Osteocyte (in vitro differentiated cells): ENCODE results near the gene FAM83B. TPM values are rescaled to one million over a fixed set of nuclear protein-coding genes. Genes with fewer than 3 reads are reported as not detected.

Experiments used
- DNase-seq: peaks from one replicate; pipeline ENCODE4 v3.0.0; 2021; ENCODE audit warnings: mixed read lengths; ENCODE audit not compliant: unreplicated experiment; ENCODE audit errors: extremely low spot score
- H3K27ac Mint-ChIP-seq: one replicate; pipeline ENCODE4 v1.8.0; 2021; ENCODE audit warnings: mild to moderate bottlenecking, mixed read lengths; ENCODE audit not compliant: unreplicated experiment
- H3K27me3 Mint-ChIP-seq: one replicate; pipeline ENCODE4 v1.8.0; 2021; ENCODE audit warnings: mixed read lengths; ENCODE audit not compliant: unreplicated experiment
- H3K36me3 Mint-ChIP-seq: one replicate; pipeline ENCODE4 v1.8.0; 2021; ENCODE audit warnings: mixed read lengths; ENCODE audit not compliant: unreplicated experiment
- H3K4me1 Mint-ChIP-seq: one replicate; pipeline ENCODE4 v1.8.0; 2021; ENCODE audit warnings: mixed read lengths; ENCODE audit not compliant: unreplicated experiment
- H3K4me3 Mint-ChIP-seq: one replicate; pipeline ENCODE4 v1.8.0; 2021; ENCODE audit warnings: mild to moderate bottlenecking, moderate library complexity, mixed read lengths; ENCODE audit not compliant: unreplicated experiment
- H3K9me3 Mint-ChIP-seq: one replicate; pipeline ENCODE4 v1.8.0; 2021; ENCODE audit warnings: mixed read lengths; ENCODE audit not compliant: unreplicated experiment
- total RNA-seq: library from RNA; stranded (reverse); gene quantifications from 2 replicates; pipeline ENCODE4 v1.2.1, GENCODE V29; 2021
- TF ChIP-seq, protein P1 (sequence below): fragments of 200-600 bp; sonication (generic); IDR thresholded peaks from 2 replicates; pipeline ENCODE4 v1.5.0; 2021; ENCODE audit warnings: antibody characterized with exemption, mild to moderate bottlenecking, moderate library complexity

Gene FAM83B
- total RNA-seq, 1 donor from 2014 or later: 0.64 TPM

GRCh38 chr6:54860739-54861138, 14.2 kb downstream of the FAM83B start:
- Mint-ChIP-seq H3K4me3 (no peak overlapping the region), H3K27ac (no peak overlapping the region), H3K36me3 (no peaks in the 10 kb centered on the region), H3K4me1 (no peaks in the 10 kb centered on the region), H3K9me3 (no peaks in the 10 kb centered on the region), H3K27me3 (peaks cover 7% of the 10 kb centered on the region)
- TF ChIP-seq, protein P1, sequence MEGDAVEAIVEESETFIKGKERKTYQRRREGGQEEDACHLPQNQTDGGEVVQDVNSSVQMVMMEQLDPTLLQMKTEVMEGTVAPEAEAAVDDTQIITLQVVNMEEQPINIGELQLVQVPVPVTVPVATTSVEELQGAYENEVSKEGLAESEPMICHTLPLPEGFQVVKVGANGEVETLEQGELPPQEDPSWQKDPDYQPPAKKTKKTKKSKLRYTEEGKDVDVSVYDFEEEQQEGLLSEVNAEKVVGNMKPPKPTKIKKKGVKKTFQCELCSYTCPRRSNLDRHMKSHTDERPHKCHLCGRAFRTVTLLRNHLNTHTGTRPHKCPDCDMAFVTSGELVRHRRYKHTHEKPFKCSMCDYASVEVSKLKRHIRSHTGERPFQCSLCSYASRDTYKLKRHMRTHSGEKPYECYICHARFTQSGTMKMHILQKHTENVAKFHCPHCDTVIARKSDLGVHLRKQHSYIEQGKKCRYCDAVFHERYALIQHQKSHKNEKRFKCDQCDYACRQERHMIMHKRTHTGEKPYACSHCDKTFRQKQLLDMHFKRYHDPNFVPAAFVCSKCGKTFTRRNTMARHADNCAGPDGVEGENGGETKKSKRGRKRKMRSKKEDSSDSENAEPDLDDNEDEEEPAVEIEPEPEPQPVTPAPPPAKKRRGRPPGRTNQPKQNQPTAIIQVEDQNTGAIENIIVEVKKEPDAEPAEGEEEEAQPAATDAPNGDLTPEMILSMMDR: no peak
- no peak for DNase-seq

GRCh38 chr6:54861905-54862616, 15.5 kb downstream of the FAM83B start:
- Mint-ChIP-seq H3K27me3 (peaks cover 7% of the 10 kb centered on the region), H3K9me3 (no peaks in the 10 kb centered on the region), H3K4me1 (no peaks in the 10 kb centered on the region), H3K27ac (no peak overlapping the region), H3K4me3 (no peak overlapping the region), H3K36me3 (no peaks in the 10 kb centered on the region)
- no peak for DNase-seq
- TF ChIP-seq, protein P1: no peak

DNA sequence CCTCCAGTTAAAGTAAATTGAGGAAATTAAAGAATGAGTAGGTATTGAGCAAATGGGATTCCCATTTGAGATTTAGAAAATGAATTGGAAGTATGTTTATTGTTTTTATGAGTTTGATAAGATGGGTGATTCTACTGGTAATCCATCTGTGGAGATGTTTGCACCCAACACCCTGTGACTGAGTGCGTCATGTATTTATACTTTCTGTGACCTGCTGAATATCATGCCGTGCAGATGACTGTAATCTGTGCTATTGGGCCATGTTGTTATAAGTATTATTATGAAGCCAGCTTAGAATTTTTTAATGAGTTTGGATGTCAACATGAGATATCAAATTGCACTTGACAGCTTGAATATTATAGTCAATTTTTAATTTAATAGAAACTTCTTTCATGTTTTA, 17.7 kb downstream of the FAM83B start:
- TF ChIP-seq, protein P1: no peak
- no peak overlapping the region for H3K27ac Mint-ChIP-seq
- H3K27me3 Mint-ChIP-seq: peaks cover 5% of the 10 kb centered on the region
- H3K4me3 Mint-ChIP-seq: no peak overlapping the region
- H3K36me3 Mint-ChIP-seq: no peaks in the 10 kb centered on the region
- no peaks in the 10 kb centered on the region for H3K9me3 Mint-ChIP-seq
- H3K4me1 Mint-ChIP-seq: no peaks in the 10 kb centered on the region
- DNase-seq: no peak

GRCh38 chr6:54865091-54865631, 18.6 kb downstream of the FAM83B start:
- H3K4me1 Mint-ChIP-seq: no peaks in the 10 kb centered on the region
- no peaks in the 10 kb centered on the region for H3K36me3 Mint-ChIP-seq
- H3K9me3 Mint-ChIP-seq: no peaks in the 10 kb centered on the region
- TF ChIP-seq, protein P1: no peak
- H3K27me3 Mint-ChIP-seq: peaks cover 9% of the 10 kb centered on the region
- DNase-seq: no peak
- H3K27ac Mint-ChIP-seq: no peak overlapping the region
- H3K4me3 Mint-ChIP-seq: no peak overlapping the region

DNA sequence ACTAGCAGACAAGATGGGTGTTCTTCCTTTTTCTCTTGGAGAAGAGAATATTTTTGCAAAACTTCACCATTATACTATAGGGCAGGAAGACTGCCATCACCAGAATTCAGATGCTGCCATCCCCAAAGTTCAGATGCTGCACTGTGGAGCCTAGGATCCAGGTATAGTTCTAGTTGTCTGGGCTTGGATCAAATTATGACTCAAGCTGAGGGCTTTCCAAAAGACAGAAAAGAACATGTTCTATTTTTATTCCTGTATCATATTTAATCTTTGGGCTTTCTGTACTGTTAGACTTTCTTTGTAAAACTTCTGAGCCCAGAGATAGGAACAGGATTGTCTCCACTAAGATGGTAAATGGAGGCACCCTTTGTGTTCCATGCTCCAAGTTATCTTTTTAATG, 22.0 kb downstream of the FAM83B start:
- TF ChIP-seq, protein P1: no peak
- Mint-ChIP-seq H3K4me3 (no peak overlapping the region), H3K9me3 (no peaks in the 10 kb centered on the region), H3K4me1 (no peaks in the 10 kb centered on the region), H3K36me3 (no peaks in the 10 kb centered on the region), H3K27me3 (peaks cover 9% of the 10 kb centered on the region), H3K27ac (no peak overlapping the region)
- DNase-seq: no peak
